Liver (tissue), 9 donors: ENCODE data around the gene PIP4K2A. TPM values are rescaled to one million over a fixed set of nuclear protein-coding genes. Genes with fewer than 3 reads are reported as not detected.
"Not testable (repeated sequence)": the region's sequence is repeated elsewhere in the genome, so short reads cannot be mapped to it uniquely, and the experiment has no call there.

Experiments used
- DNase-seq: peaks from one replicate; pipeline ENCODE4 v3.0.0-alpha.2; 2017; ENCODE audit warnings: low spot score
- H3K27ac ChIP-seq, 2 donors: one replicate each; pipeline ENCODE4 v1.7.0; 2013; ENCODE audit warnings: inconsistent platforms in 2 of 2, low read length in 2 of 2, control low read depth in 1 of 2, low read depth in 1 of 2, mild to moderate bottlenecking in 1 of 2
- H3K27me3 ChIP-seq, 4 donors: one replicate each; pipeline versions ENCODE4 v1.6.1 to v1.7.0; 2013; ENCODE audit warnings: low read length in 3 of 4, inconsistent platforms in 1 of 4, mild to moderate bottlenecking in 1 of 4, moderate library complexity in 1 of 4; ENCODE audit not compliant: control insufficient read depth in 4 of 4, insufficient read depth in 4 of 4
- H3K36me3 ChIP-seq, 4 donors: one replicate each; pipeline versions ENCODE4 v1.6.1 to v1.7.0; 2013; ENCODE audit warnings: low read length in 3 of 4, mild to moderate bottlenecking in 3 of 4, low read depth in 1 of 4, moderate library complexity in 1 of 4; ENCODE audit not compliant: control insufficient read depth in 4 of 4, insufficient read depth in 3 of 4
- H3K4me1 ChIP-seq, 4 donors: one replicate each; pipeline versions ENCODE4 v1.6.1 to v1.7.0; 2013; ENCODE audit warnings: low read length in 3 of 4, mild to moderate bottlenecking in 3 of 4, moderate library complexity in 1 of 4; ENCODE audit not compliant: control insufficient read depth in 4 of 4, insufficient read depth in 4 of 4
- H3K4me3 ChIP-seq, 3 donors: one replicate each; pipeline versions ENCODE4 v1.6.1 to v1.7.0; 2013; ENCODE audit warnings: low read length in 3 of 3, control low read depth in 1 of 3, low read depth in 1 of 3, mild to moderate bottlenecking in 1 of 3
- H3K9ac ChIP-seq, 2 donors: one replicate each; pipeline ENCODE4 v1.7.0; 2013; ENCODE audit warnings: low read length in 2 of 2, mild to moderate bottlenecking in 2 of 2, moderate library complexity in 2 of 2, control low read depth in 1 of 2, low read depth in 1 of 2
- H3K9me3 ChIP-seq, 4 donors: one replicate each; pipeline versions ENCODE4 v1.6.1 to v1.7.0; 2013; ENCODE audit warnings: low read length in 3 of 4; ENCODE audit not compliant: control insufficient read depth in 4 of 4
- FOXA2 ChIP-seq: IDR thresholded peaks from 2 replicates; pipeline ENCODE4 v1.6.1; 2016; ENCODE audit warnings: antibody characterized with exemption
- WGBS: extraction: QIAGEN DNeasy Blood & Tissue Kit; methylation state at CpG from one replicate; pipeline ENCODE4 v1.1.7; 2013; 5-methylcytosine and 5-hydroxymethylcytosine counted together
- polyA plus RNA-seq, 2 donors: library from polyadenylated mRNA; stranded (reverse) in 1 of 2; unstranded in 1 of 2; fragments of 200-250 nt in 1 of 2; fragments of >200 nt in 1 of 2; fragmentation: Nextera tagmentation in 1 of 2; extraction: Ambion mirVana in 1 of 2; gene quantifications; one replicate each; pipeline versions ENCODE4 v1.2.1 to v1.2.3, GENCODE V29; 2013 to 2015
- total RNA-seq, 2 donors: library from RNA; depleted of rRNA; stranded (reverse); fragments of >200 nt; gene quantifications; one replicate each; pipeline ENCODE4 v1.2.3, GENCODE V29; 2014
- donor health status: healthy.
- donor health status: healthy.
- donor health status: healthy.
- donor health status: healthy.
- donor health status: healthy.

PIP4K2A gene
- total and polyA plus RNA-seq, 4 donors = 6.4 to 53.7 (median 8.6) TPM

DNA sequence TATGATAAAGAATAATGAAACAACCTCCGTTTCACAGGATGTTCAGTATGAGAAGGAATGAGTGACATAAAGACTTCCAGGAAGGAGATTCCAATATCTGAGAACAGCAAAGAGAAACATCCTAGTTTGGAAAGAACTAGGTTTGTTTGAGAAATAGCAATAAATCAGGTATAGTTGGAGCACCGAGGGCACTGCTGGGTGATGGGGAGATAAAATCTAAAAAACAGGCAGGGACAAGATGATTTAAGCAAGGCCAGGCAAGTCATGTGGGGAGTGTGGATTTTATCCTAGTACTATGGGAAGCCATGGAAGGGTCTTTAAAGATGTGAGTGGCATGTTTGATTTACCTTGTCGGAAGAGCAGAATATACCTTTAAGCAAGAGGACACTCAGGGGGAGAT lies 199.4 kb downstream of the PIP4K2A start:
- H3K27me3 ChIP-seq = peaks cover 0 to 2% (median 0%) of the 10 kb centered on the region in 4 donors
- H3K27ac ChIP-seq = no peak overlapping the region
- 85% methylated on average over 3 of the region's 3 CpGs for WGBS

DNA sequence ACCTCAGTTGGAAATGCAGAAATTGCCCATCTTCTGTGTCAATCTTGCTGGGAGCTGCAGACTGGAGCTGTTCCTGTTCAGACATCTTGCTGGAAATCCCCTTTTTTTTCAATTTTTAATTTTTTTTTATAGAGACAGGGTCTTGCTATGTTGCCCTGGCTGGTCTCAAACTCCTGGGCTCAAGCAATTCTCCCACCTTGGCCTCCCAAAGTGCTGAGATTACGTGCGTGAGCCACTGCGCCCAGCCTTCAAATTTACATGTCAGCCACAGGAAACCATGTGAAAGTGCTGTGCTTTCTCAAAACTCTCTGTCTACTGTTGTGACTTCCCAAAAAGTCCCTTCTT lies 200.0 kb downstream of the PIP4K2A start:
- H3K27me3 ChIP-seq, DNase-seq, H3K4me1 ChIP-seq, H3K27ac ChIP-seq, H3K9ac ChIP-seq, H3K36me3 ChIP-seq, H3K4me3 ChIP-seq, H3K9me3 ChIP-seq: not testable (repeated sequence)
- 97% methylated on average over 3 of the region's 3 CpGs for WGBS

More for the DNA sequence above, 199.4 kb downstream of the PIP4K2A start:
- TF ChIP-seq FOXA2 = no peak
- no peaks in the 10 kb centered on the region for H3K4me1 ChIP-seq
- no peak for DNase-seq
- no peak overlapping the region for H3K4me3 ChIP-seq
- H3K36me3 ChIP-seq = no peaks in the 10 kb centered on the region
- no peak overlapping the region for H3K9ac ChIP-seq
- H3K9me3 ChIP-seq = no peaks in the 10 kb centered on the region

DNA sequence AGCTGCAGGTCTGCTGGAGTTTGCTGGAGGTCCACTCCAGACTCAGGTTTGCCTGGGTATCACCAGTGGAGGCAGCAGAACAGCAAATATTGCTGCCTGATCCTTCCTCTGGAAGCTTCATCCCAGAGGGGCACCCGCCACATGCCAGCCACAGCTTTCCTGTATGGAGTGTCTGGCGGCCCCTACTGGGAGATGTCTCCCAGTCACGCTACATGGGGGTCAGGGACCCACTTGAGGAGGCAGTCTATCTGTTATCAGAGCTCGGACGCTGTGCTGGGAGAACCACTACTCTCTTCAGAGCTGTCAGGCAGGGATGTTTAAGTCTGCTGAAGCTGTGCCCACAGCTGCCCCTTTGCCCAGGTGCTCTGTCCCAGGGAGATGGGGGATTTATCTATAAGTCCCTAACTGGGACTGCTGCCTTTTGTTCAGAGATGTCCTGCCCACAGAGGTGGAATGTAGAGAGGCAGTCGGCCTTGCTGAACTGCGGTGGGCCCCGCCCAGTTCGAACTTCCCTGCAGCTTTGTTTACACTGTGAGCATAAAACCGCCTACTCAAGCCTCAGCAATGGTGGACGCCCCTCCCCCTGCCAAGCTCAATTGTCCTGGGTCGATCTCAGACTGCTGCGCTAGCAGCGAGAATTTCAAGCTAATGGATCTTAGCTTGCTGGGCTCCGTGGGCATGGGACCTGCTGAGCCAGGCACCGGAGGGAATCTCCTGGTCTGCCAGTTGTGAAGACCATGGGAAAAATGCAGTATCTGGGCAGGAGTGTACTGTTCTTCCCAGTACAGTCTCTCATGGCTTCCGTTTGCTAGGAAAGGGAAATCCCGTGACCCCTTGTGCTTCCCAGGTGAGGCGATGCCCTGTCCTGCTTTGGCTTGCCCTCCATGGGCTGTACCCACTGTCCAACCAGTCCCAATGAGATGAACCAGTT lies 200.6 kb downstream of the PIP4K2A start:
- not testable (repeated sequence) for DNase-seq, H3K36me3 ChIP-seq, H3K4me1 ChIP-seq, H3K4me3 ChIP-seq, H3K27ac ChIP-seq, H3K27me3 ChIP-seq, H3K9ac ChIP-seq, H3K9me3 ChIP-seq
- 69% methylated on average over 19 of the region's 19 CpGs for WGBS

DNA sequence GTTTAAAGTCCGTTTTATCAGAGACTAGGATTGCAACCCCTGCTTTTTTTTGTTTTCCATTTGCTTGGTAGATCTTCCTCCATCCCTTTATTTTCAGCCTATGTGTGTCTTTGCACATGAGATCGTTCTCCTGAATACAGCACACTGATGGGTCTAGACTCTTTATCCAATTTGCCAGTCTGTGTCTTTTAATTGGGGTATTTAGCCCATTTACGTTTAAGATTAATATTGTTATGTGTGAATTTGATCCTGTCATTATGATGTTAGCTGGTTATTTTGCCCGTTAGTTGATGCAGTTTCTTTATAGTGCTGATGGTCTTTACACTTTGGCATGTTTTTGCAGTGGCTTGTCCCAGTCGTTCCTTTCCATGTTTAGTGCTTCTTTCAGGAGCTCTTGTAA lies 202.4 kb downstream of the PIP4K2A start:
- not testable (repeated sequence) for H3K27ac ChIP-seq, H3K36me3 ChIP-seq, H3K27me3 ChIP-seq, H3K9ac ChIP-seq, DNase-seq, H3K9me3 ChIP-seq, H3K4me1 ChIP-seq, H3K4me3 ChIP-seq
- 78% methylated on average over 5 of the region's 5 CpGs for WGBS

DNA sequence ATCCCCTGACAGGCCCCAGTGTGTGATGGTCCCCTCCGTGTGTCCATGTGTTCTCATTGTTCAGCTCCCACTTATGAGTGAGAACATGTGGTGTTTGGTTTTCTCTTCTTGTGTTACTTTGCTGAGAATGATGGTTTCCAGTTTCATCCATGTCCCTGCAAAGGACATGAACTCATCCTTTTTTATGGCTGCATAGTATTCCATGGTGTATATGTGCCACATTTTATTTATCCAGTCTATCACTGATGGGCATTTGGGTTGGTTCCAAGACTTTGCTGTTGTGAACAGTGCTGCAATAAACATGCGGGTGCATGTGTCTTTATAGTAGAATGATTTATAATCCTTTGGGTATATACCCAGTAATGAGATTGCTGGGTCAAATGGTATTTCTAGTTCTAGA lies 206.2 kb downstream of the PIP4K2A start:
- not testable (repeated sequence) for H3K9ac ChIP-seq, H3K36me3 ChIP-seq, H3K9me3 ChIP-seq, DNase-seq, H3K4me1 ChIP-seq, H3K4me3 ChIP-seq, H3K27ac ChIP-seq, H3K27me3 ChIP-seq
- WGBS = 93% methylated on average over 2 of the region's 2 CpGs
